H9 (cell line): ENCODE measurements around the gene C10orf71. TPM values are rescaled to one million over a fixed set of nuclear protein-coding genes. Genes with fewer than 3 reads are reported as not detected.

Source experiments
- DNase-seq: peaks from one replicate; pipeline ENCODE4 v3.0.0-alpha.2; 2017
- H2AFZ ChIP-seq: one replicate; pipeline ENCODE4 v1.6.1; 2013; ENCODE audit warnings: mild to moderate bottlenecking, low read length, control low read depth, moderate library complexity
- H2AK5ac ChIP-seq: 2 replicates; pipeline ENCODE4 v1.6.1; 2013; ENCODE audit warnings: low read length, control low read depth, mixed read lengths; ENCODE audit not compliant: insufficient read length
- H2BK120ac ChIP-seq: one replicate; pipeline ENCODE4 v1.6.1; 2013; ENCODE audit warnings: low read depth, mild to moderate bottlenecking, low read length, control low read depth, inconsistent platforms; ENCODE audit not compliant: poor library complexity, severe bottlenecking
- H2BK12ac ChIP-seq: 2 replicates; pipeline ENCODE4 v1.6.1; 2013; ENCODE audit warnings: low read length, control low read depth, mixed read lengths, low read depth; ENCODE audit not compliant: insufficient read length
- H2BK15ac ChIP-seq: 2 replicates; pipeline ENCODE4 v1.6.1; 2013; ENCODE audit warnings: low read depth, low read length, control low read depth
- H2BK20ac ChIP-seq: one replicate; pipeline ENCODE4 v1.6.1; 2013; ENCODE audit warnings: low read depth, mild to moderate bottlenecking, low read length, control low read depth, inconsistent platforms; ENCODE audit not compliant: poor library complexity, severe bottlenecking
- H2BK5ac ChIP-seq: 2 replicates; pipeline ENCODE4 v1.6.1; 2013; ENCODE audit warnings: low read length, control low read depth, mixed read lengths; ENCODE audit not compliant: insufficient read length
- H3K14ac ChIP-seq: 2 replicates; pipeline ENCODE4 v1.6.1; 2013; ENCODE audit warnings: low read length, control low read depth; ENCODE audit not compliant: insufficient read depth
- H3K18ac ChIP-seq: 2 replicates; pipeline ENCODE4 v1.6.1; 2013; ENCODE audit warnings: low read depth, mild to moderate bottlenecking, mixed read lengths, low read length, control low read depth; ENCODE audit not compliant: insufficient read length
- H3K23ac ChIP-seq: 2 replicates; pipeline ENCODE4 v1.6.1; 2013; ENCODE audit warnings: low read length, control low read depth, mixed read lengths, low read depth; ENCODE audit not compliant: insufficient read length
- H3K23me2 ChIP-seq: 2 replicates; pipeline ENCODE4 v1.6.1; 2013; ENCODE audit warnings: low read depth, mild to moderate bottlenecking, mixed read lengths, low read length, control low read depth; ENCODE audit not compliant: insufficient read length, poor library complexity, severe bottlenecking
- H3K27ac ChIP-seq: 2 replicates; pipeline ENCODE4 v1.5.1; 2013; ENCODE audit warnings: low read length, control low read depth, mixed read lengths, low read depth; ENCODE audit not compliant: insufficient read length
- H3K27me3 ChIP-seq: 2 replicates; pipeline ENCODE4 v1.6.1; 2013; ENCODE audit warnings: low read length, control low read depth, inconsistent platforms; ENCODE audit not compliant: insufficient read depth
- H3K4ac ChIP-seq: 2 replicates; pipeline ENCODE4 v1.6.1; 2013; ENCODE audit warnings: low read depth, mild to moderate bottlenecking, control low read depth, inconsistent platforms, low read length, moderate library complexity
- H3K4me1 ChIP-seq: 2 replicates; pipeline ENCODE4 v1.6.1; 2013; ENCODE audit warnings: low read length, control low read depth, inconsistent platforms; ENCODE audit not compliant: insufficient read depth
- H3K4me2 ChIP-seq: 2 replicates; pipeline ENCODE4 v1.6.1; 2013; ENCODE audit warnings: low read length, control low read depth, mixed read lengths; ENCODE audit not compliant: insufficient read length, insufficient read depth
- H3K56ac ChIP-seq: 2 replicates; pipeline ENCODE4 v1.6.1; 2013; ENCODE audit warnings: low read depth, mild to moderate bottlenecking, mixed read lengths, low read length, control low read depth; ENCODE audit not compliant: insufficient read length
- H3K79me1 ChIP-seq: 2 replicates; pipeline ENCODE4 v1.6.1; 2013; ENCODE audit warnings: low read depth, mild to moderate bottlenecking, moderate library complexity, low read length, control low read depth, inconsistent platforms; ENCODE audit not compliant: insufficient read depth, poor library complexity, severe bottlenecking
- H3K79me2 ChIP-seq: 2 replicates; pipeline ENCODE4 v1.6.1; 2013; ENCODE audit warnings: low read length, control low read depth, inconsistent platforms; ENCODE audit not compliant: insufficient read depth
- H3K9ac ChIP-seq: 2 replicates; pipeline ENCODE4 v1.6.1; 2013; ENCODE audit warnings: low read length, control low read depth, mixed read lengths; ENCODE audit not compliant: insufficient read length; ENCODE audit errors: extremely low read depth
- H3K9me3 ChIP-seq: one replicate; pipeline ENCODE4 v1.6.1; 2013; ENCODE audit warnings: low read depth, low read length, inconsistent platforms; ENCODE audit not compliant: control insufficient read depth
- H3T11ph ChIP-seq: one replicate; pipeline ENCODE4 v1.6.1; 2013; ENCODE audit warnings: mild to moderate bottlenecking, low read length, control low read depth, inconsistent platforms
- H4K20me1 ChIP-seq: one replicate; pipeline ENCODE4 v1.6.1; 2013; ENCODE audit not compliant: control insufficient read depth, insufficient read length, insufficient read depth
- H4K5ac ChIP-seq: 2 replicates; pipeline ENCODE4 v1.6.1; 2013; ENCODE audit warnings: low read depth, mild to moderate bottlenecking, mixed read lengths, low read length, control low read depth; ENCODE audit not compliant: insufficient read length
- H4K8ac ChIP-seq: replicated peaks from 2 replicates; pipeline ENCODE4 v1.6.1; 2013; ENCODE audit warnings: low read length, control low read depth, mixed read lengths, low read depth; ENCODE audit not compliant: insufficient read length
- H4K91ac ChIP-seq: 2 replicates; pipeline ENCODE4 v1.6.1; 2013; ENCODE audit warnings: low read depth, mild to moderate bottlenecking, moderate library complexity, mixed read lengths, low read length, control low read depth; ENCODE audit not compliant: insufficient read length
- H3K27ac Mint-ChIP-seq, 3 experiments: 2 replicates in 2 of 3; 3 replicates in 1 of 3; pipeline ENCODE4 v1.8.0; 2020 to 2021; ENCODE audit warnings: mixed read lengths in 3 of 3, mild to moderate bottlenecking in 1 of 3, moderate library complexity in 1 of 3
- H3K27me3 Mint-ChIP-seq: 2 replicates; pipeline ENCODE4 v1.8.0; 2021; ENCODE audit warnings: low read depth, mild to moderate bottlenecking, moderate library complexity, mixed read lengths
- H3K36me3 Mint-ChIP-seq, 3 experiments: 2 replicates in 2 of 3; 3 replicates in 1 of 3; pipeline ENCODE4 v1.8.0; 2020 to 2021; ENCODE audit warnings: low read depth in 3 of 3, mixed read lengths in 3 of 3; ENCODE audit not compliant: insufficient read depth in 1 of 3
- H3K4me1 Mint-ChIP-seq, 2 experiments: 2 replicates each; pipeline ENCODE4 v1.8.0; 2020; ENCODE audit warnings: mixed read lengths in 2 of 2
- H3K4me3 Mint-ChIP-seq, 2 experiments: 2 replicates in 1 of 2; 3 replicates in 1 of 2; pipeline ENCODE4 v1.8.0; 2020 to 2021; ENCODE audit warnings: mild to moderate bottlenecking in 2 of 2, mixed read lengths in 2 of 2, moderate library complexity in 1 of 2
- H3K9me3 Mint-ChIP-seq, 2 experiments: 2 replicates in 1 of 2; 3 replicates in 1 of 2; pipeline ENCODE4 v1.8.0; 2020; ENCODE audit warnings: mild to moderate bottlenecking in 2 of 2, mixed read lengths in 2 of 2, moderate library complexity in 1 of 2
- CTCF ChIP-seq: fragments of 200-600 bp; sonication (generic); conservative IDR thresholded peaks from 3 replicates; pipeline ENCODE4 v1.8.0; 2021; ENCODE audit warnings: antibody characterized with exemption, mild to moderate bottlenecking
- WGBS: extraction: QIAGEN DNeasy Blood & Tissue Kit; methylation state at CpG from one replicate; pipeline ENCODE4 v1.1.7; 2013; ENCODE audit warnings: missing lambda C conversion rate, low lambda C conversion rate, mixed read lengths; ENCODE audit not compliant: insufficient read length; ENCODE audit errors: extremely low coverage; 5-methylcytosine and 5-hydroxymethylcytosine counted together
- total RNA-seq: library from RNA; stranded (reverse); gene quantifications from 2 replicates; pipeline ENCODE4 v1.2.1, GENCODE V29; 2021

C10orf71 gene
- total RNA-seq, 1 experiment from 2014 or later = not detected

GRCh38 chr10:49331431-49331830 is 32.5 kb downstream of the C10orf71 start:
- H3K56ac ChIP-seq = no peak overlapping the region
- TF ChIP-seq CTCF = no peak
- H3K79me2 ChIP-seq = no peaks in the 10 kb centered on the region
- Mint-ChIP-seq H3K9me3 (no peaks in the 10 kb centered on the region; a peak in 2 of 5 replicates), H3K36me3 (no peaks in the 10 kb centered on the region), H3K27me3 (peaks cover 17% of the 10 kb centered on the region), H3K4me3 (no peak overlapping the region), H3K4me1 (peaks cover 4 to 6% of the 10 kb centered on the region in 2 experiments), H3K27ac (no peak overlapping the region)
- H2AFZ ChIP-seq = no peak overlapping the region
- no peaks in the 10 kb centered on the region for H3K4me1 ChIP-seq
- no peaks in the 10 kb centered on the region for H4K20me1 ChIP-seq
- H3K4ac ChIP-seq = no peak overlapping the region
- H3K18ac ChIP-seq = no peak overlapping the region
- no peaks in the 10 kb centered on the region for H3K27me3 ChIP-seq
- H3K9ac ChIP-seq = no peak overlapping the region
- no peaks in the 10 kb centered on the region for H3K23me2 ChIP-seq
- H3K23ac ChIP-seq = no peak overlapping the region
- WGBS = no CpG with 5 or more reads among the region's 3 CpGs
- no peak overlapping the region for H4K91ac ChIP-seq
- H2BK5ac ChIP-seq = no peak overlapping the region
- H4K8ac ChIP-seq = no peak overlapping the region
- no peak overlapping the region for H2BK120ac ChIP-seq
- H2BK15ac ChIP-seq = no peak overlapping the region
- no peak overlapping the region for H2AK5ac ChIP-seq
- H2BK12ac ChIP-seq = no peak overlapping the region
- H2BK20ac ChIP-seq = no peak overlapping the region
- H3K27ac ChIP-seq = no peak overlapping the region
- no peak for DNase-seq
- no peak overlapping the region for H3K4me2 ChIP-seq
- no peak overlapping the region for H3K14ac ChIP-seq
- no peaks in the 10 kb centered on the region for H3K79me1 ChIP-seq
- no peaks in the 10 kb centered on the region for H3K9me3 ChIP-seq
- H3T11ph ChIP-seq = no peak overlapping the region
- H4K5ac ChIP-seq = no peak overlapping the region
